Mesendoderm (in vitro differentiated cells): ENCODE results near the gene CAPN5.

Experiments
- DNase-seq: peaks from one replicate; pipeline ENCODE4 v3.0.0; 2013
- H2AK5ac ChIP-seq: 2 replicates; pipeline ENCODE4 v1.6.1; 2013; ENCODE audit warnings: low read length, inconsistent platforms
- H2BK120ac ChIP-seq: 2 replicates; pipeline ENCODE4 v1.6.1; 2013; ENCODE audit warnings: low read depth, mild to moderate bottlenecking, low read length, moderate library complexity, mixed read lengths
- H2BK15ac ChIP-seq: replicated peaks from 2 replicates; pipeline ENCODE4 v1.6.1; 2013; ENCODE audit warnings: low read depth, mild to moderate bottlenecking, moderate library complexity
- H2BK5ac ChIP-seq: 2 replicates; pipeline ENCODE4 v1.6.1; 2013; ENCODE audit warnings: low read length, inconsistent platforms
- H3K18ac ChIP-seq: 2 replicates; pipeline ENCODE4 v1.6.1; 2013; ENCODE audit warnings: mild to moderate bottlenecking, low read length, mixed read lengths
- H3K23ac ChIP-seq: one replicate; pipeline ENCODE4 v1.6.1; 2013; ENCODE audit warnings: low read length
- H3K27ac ChIP-seq: 2 replicates; pipeline ENCODE4 v1.5.1; 2013; ENCODE audit warnings: low read depth, mild to moderate bottlenecking, inconsistent platforms, low read length, moderate library complexity
- H3K27me3 ChIP-seq: 2 replicates; pipeline ENCODE4 v1.6.1; 2013; ENCODE audit warnings: low read length, control low read depth, mild to moderate bottlenecking, inconsistent platforms; ENCODE audit not compliant: insufficient read depth, poor library complexity
- H3K36me3 ChIP-seq: 2 replicates; pipeline ENCODE4 v1.6.1; 2013; ENCODE audit warnings: low read length, inconsistent platforms; ENCODE audit not compliant: control insufficient read depth, insufficient read depth
- H3K4ac ChIP-seq: one replicate; pipeline ENCODE4 v1.6.1; 2013; ENCODE audit warnings: low read depth, mild to moderate bottlenecking, low read length, moderate library complexity
- H3K4me1 ChIP-seq: 2 replicates; pipeline ENCODE4 v1.6.1; 2013; ENCODE audit warnings: low read depth, low read length, inconsistent platforms; ENCODE audit not compliant: control insufficient read depth
- H3K4me2 ChIP-seq: 2 replicates; pipeline ENCODE4 v1.6.1; 2013; ENCODE audit warnings: low read length
- H3K4me3 ChIP-seq: 2 replicates; pipeline ENCODE4 v1.5.1; 2013; ENCODE audit warnings: mild to moderate bottlenecking, low read length
- H3K56ac ChIP-seq: one replicate; pipeline ENCODE4 v1.6.1; 2013; ENCODE audit warnings: low read length
- H3K79me1 ChIP-seq: 2 replicates; pipeline ENCODE4 v1.6.1; 2013; ENCODE audit warnings: low read length, inconsistent platforms
- H3K79me2 ChIP-seq: 2 replicates; pipeline ENCODE4 v1.6.1; 2013; ENCODE audit warnings: mild to moderate bottlenecking, low read length; ENCODE audit not compliant: control insufficient read depth, insufficient read depth
- H3K9ac ChIP-seq: 2 replicates; pipeline ENCODE4 v1.6.1; 2013; ENCODE audit warnings: low read length, inconsistent platforms
- H4K5ac ChIP-seq: one replicate; pipeline ENCODE4 v1.6.1; 2013; ENCODE audit warnings: low read length
- H4K8ac ChIP-seq: one replicate; pipeline ENCODE4 v1.6.1; 2013; ENCODE audit warnings: low read depth, mild to moderate bottlenecking, control low read depth, low read length, moderate library complexity
- WGBS: extraction: QIAGEN DNeasy Blood & Tissue Kit; methylation state at CpG from one replicate; pipeline ENCODE4 v1.1.7; 2013; ENCODE audit warnings: low lambda C conversion rate, missing lambda C conversion rate; ENCODE audit not compliant: insufficient coverage; ENCODE audit errors: extremely low coverage; 5-methylcytosine and 5-hydroxymethylcytosine counted together

The CAPN5 gene

GRCh38 chr11:77092382-77092781, 25.6 kb downstream of the CAPN5 start:
- WGBS: no CpG with 5 or more reads among the region's 7 CpGs

GRCh38 chr11:77093056-77093891, 26.5 kb downstream of the CAPN5 start:
- no peak for DNase-seq
- Histone ChIP-seq H2AK5ac (no peak overlapping the region), H3K23ac (no peak overlapping the region), H4K8ac (no peak overlapping the region), H2BK5ac (no peak overlapping the region), H3K9ac (no peak overlapping the region), H3K4ac (no peak overlapping the region), H3K27me3 (no peaks in the 10 kb centered on the region), H3K27ac (no peak overlapping the region), H3K4me3 (no peak overlapping the region), H3K79me2 (no peaks in the 10 kb centered on the region), H3K36me3 (no peaks in the 10 kb centered on the region), H4K5ac (no peak overlapping the region), H3K4me1 (no peaks in the 10 kb centered on the region), H2BK120ac (no peak overlapping the region), H3K56ac (no peak overlapping the region), H2BK15ac (no peak overlapping the region), H3K4me2 (no peak overlapping the region), H3K18ac (no peak overlapping the region), H3K79me1 (no peaks in the 10 kb centered on the region)
- no CpG with 5 or more reads among the region's 33 CpGs for WGBS

More at GRCh38 chr11:77092382-77092781, 25.6 kb downstream of the CAPN5 start:
- no peak overlapping the region for H2BK5ac ChIP-seq
- no peak overlapping the region for H2BK15ac ChIP-seq
- DNase-seq: no peak
- no peak overlapping the region for H3K27ac ChIP-seq
- H3K79me1 ChIP-seq: no peaks in the 10 kb centered on the region
- no peaks in the 10 kb centered on the region for H3K79me2 ChIP-seq
- H2AK5ac ChIP-seq: no peak overlapping the region
- H3K4ac ChIP-seq: no peak overlapping the region
- H3K4me1 ChIP-seq: no peaks in the 10 kb centered on the region
- no peak overlapping the region for H3K23ac ChIP-seq
- H2BK120ac ChIP-seq: no peak overlapping the region
- no peak overlapping the region for H3K9ac ChIP-seq
- H3K27me3 ChIP-seq: no peaks in the 10 kb centered on the region
- no peak overlapping the region for H3K4me2 ChIP-seq
- no peak overlapping the region for H4K5ac ChIP-seq
- H3K18ac ChIP-seq: no peak overlapping the region
- no peak overlapping the region for H3K4me3 ChIP-seq
- no peaks in the 10 kb centered on the region for H3K36me3 ChIP-seq
- no peak overlapping the region for H4K8ac ChIP-seq
- no peak overlapping the region for H3K56ac ChIP-seq

- Histone ChIP-seq H3K56ac (no peak overlapping the region), H3K36me3 (no peaks in the 10 kb centered on the region), H3K27me3 (no peaks in the 10 kb centered on the region), H3K18ac (no peak overlapping the region), H3K4me2 (no peak overlapping the region), H3K23ac (no peak overlapping the region), H3K79me1 (no peaks in the 10 kb centered on the region), H4K5ac (no peak overlapping the region), H3K79me2 (no peaks in the 10 kb centered on the region), H3K27ac (no peak overlapping the region), H2AK5ac (no peak overlapping the region), H3K4ac (no peak overlapping the region), H3K4me1 (no peaks in the 10 kb centered on the region), H3K9ac (no peak overlapping the region), H2BK5ac (no peak overlapping the region), H2BK120ac (no peak overlapping the region), H2BK15ac (no peak overlapping the region), H4K8ac (no peak overlapping the region), H3K4me3 (no peak overlapping the region)
- no peak for DNase-seq
- WGBS: no CpG with 5 or more reads among the region's 6 CpGs
Observed at GRCh38 chr11:77093987-77094840, 27.4 kb downstream of the CAPN5 start.

- H2AK5ac ChIP-seq: no peak overlapping the region
- no peak overlapping the region for H3K18ac ChIP-seq
- no peak overlapping the region for H4K8ac ChIP-seq
- H3K27me3 ChIP-seq: no peaks in the 10 kb centered on the region
- H3K79me2 ChIP-seq: no peaks in the 10 kb centered on the region
- no peaks in the 10 kb centered on the region for H3K36me3 ChIP-seq
- no peaks in the 10 kb centered on the region for H3K4me1 ChIP-seq
- H3K23ac ChIP-seq: no peak overlapping the region
- no peak overlapping the region for H2BK15ac ChIP-seq
- DNase-seq: no peak
- H3K9ac ChIP-seq: no peak overlapping the region
- no peak overlapping the region for H3K56ac ChIP-seq
- no peak overlapping the region for H3K4me2 ChIP-seq
- H2BK120ac ChIP-seq: no peak overlapping the region
- WGBS: no CpG with 5 or more reads among the region's 7 CpGs
- H3K4ac ChIP-seq: no peak overlapping the region
- no peak overlapping the region for H2BK5ac ChIP-seq
- H3K79me1 ChIP-seq: no peaks in the 10 kb centered on the region
- H3K27ac ChIP-seq: no peak overlapping the region
- H4K5ac ChIP-seq: no peak overlapping the region
- no peak overlapping the region for H3K4me3 ChIP-seq
Observed at GRCh38 chr11:77094841-77095365, 28.1 kb downstream of the CAPN5 start.

- H2BK120ac ChIP-seq: no peak overlapping the region
- H3K27me3 ChIP-seq: no peaks in the 10 kb centered on the region
- H3K4ac ChIP-seq: no peak overlapping the region
- H2BK5ac ChIP-seq: no peak overlapping the region
- no peak overlapping the region for H3K9ac ChIP-seq
- H3K79me1 ChIP-seq: no peaks in the 10 kb centered on the region
- no CpG with 5 or more reads among the region's 21 CpGs for WGBS
- no peaks in the 10 kb centered on the region for H3K36me3 ChIP-seq
- no peak for DNase-seq
- no peak overlapping the region for H3K4me2 ChIP-seq
- H3K23ac ChIP-seq: no peak overlapping the region
- no peaks in the 10 kb centered on the region for H3K79me2 ChIP-seq
- H3K27ac ChIP-seq: no peak overlapping the region
- H2BK15ac ChIP-seq: no peak overlapping the region
- no peak overlapping the region for H4K5ac ChIP-seq
- H2AK5ac ChIP-seq: no peak overlapping the region
- no peaks in the 10 kb centered on the region for H3K4me1 ChIP-seq
- no peak overlapping the region for H3K18ac ChIP-seq
- no peak overlapping the region for H3K4me3 ChIP-seq
- H3K56ac ChIP-seq: no peak overlapping the region
- H4K8ac ChIP-seq: no peak overlapping the region
Observed at GRCh38 chr11:77095551-77096490, 29.1 kb downstream of the CAPN5 start.
